AG09309 (cell line): ENCODE measurements around the gene TEX264.

Experiments used
- DNase-seq: peaks from one replicate; pipeline ENCODE4 v3.0.0-alpha.2; 2010; ENCODE audit warnings: low read depth
- H3K4me3 ChIP-seq: 2 replicates; pipeline ENCODE4 v1.5.1; 2011; ENCODE audit warnings: mild to moderate bottlenecking, low read depth, low read length, moderate library complexity; ENCODE audit not compliant: control insufficient read depth
- CTCF ChIP-seq: IDR thresholded peaks from 2 replicates; pipeline ENCODE4 v1.5.1; 2011; ENCODE audit warnings: mild to moderate bottlenecking, low read depth, low read length, inconsistent platforms; ENCODE audit not compliant: insufficient read depth, control insufficient read depth; ENCODE audit errors: missing control alignments

The TEX264 gene

GRCh38 chr3:51717947-51718346 is 46.9 kb downstream of the TEX264 start:
- H3K4me3 ChIP-seq, result no peak overlapping the region
- no peak for TF ChIP-seq CTCF
- no peak for DNase-seq

GRCh38 chr3:51718547-51719409 is 47.7 kb downstream of the TEX264 start:
- DNase-seq, result no peak
- peak; percentile 75 for TF ChIP-seq CTCF
- H3K4me3 ChIP-seq, result no peak overlapping the region

- DNase-seq, result no peak
- TF ChIP-seq CTCF, result peak; percentile 6
- no peak overlapping the region for H3K4me3 ChIP-seq
Measured at GRCh38 chr3:51719410-51720025, 48.5 kb downstream of the TEX264 start.

GRCh38 chr3:51720292-51721061 is 49.4 kb downstream of the TEX264 start:
- no peak for TF ChIP-seq CTCF
- no peak for DNase-seq
- no peak overlapping the region for H3K4me3 ChIP-seq

- DNase-seq, result no peak
- no peak overlapping the region for H3K4me3 ChIP-seq
- no peak for TF ChIP-seq CTCF
Measured at GRCh38 chr3:51721062-51721745, 50.2 kb downstream of the TEX264 start.

- DNase-seq, result no peak
- TF ChIP-seq CTCF, result no peak
- no peak overlapping the region for H3K4me3 ChIP-seq
Measured at GRCh38 chr3:51722362-51722761, 51.3 kb downstream of the TEX264 start.
